HepG2 (cell line): ENCODE results near the gene HCK.

Source experiments
- CTCF ChIP-seq: sonication (generic); formaldehyde crosslinking; IDR thresholded peaks from 2 replicates; pipeline ENCODE4 v1.5.0; 2020; ENCODE audit warnings: mild to moderate bottlenecking, missing genetic modification reagents, moderate library complexity
- HMGXB4 ChIP-seq, 2 experiments: sonication (generic) in 1 of 2; formaldehyde crosslinking in 1 of 2; IDR thresholded peaks; 2 replicates each; pipeline versions ENCODE4 v1.4.0 to v1.6.1; 2018 to 2020; ENCODE audit warnings: missing genetic modification reagents in 2 of 2, borderline replicate concordance in 1 of 2, low read depth in 1 of 2, mild to moderate bottlenecking in 1 of 2, missing biosample characterization in 1 of 2
- SMC3 ChIP-seq: IDR thresholded peaks from 2 replicates; pipeline ENCODE4 v1.6.1; 2011; ENCODE audit warnings: low read length, improper control_type of control experiment
- ZNF883 ChIP-seq: sonication (generic); formaldehyde crosslinking; IDR thresholded peaks from 2 replicates; pipeline ENCODE4 v1.5.1; 2020; ENCODE audit warnings: mild to moderate bottlenecking, missing genetic modification reagents; ENCODE audit errors: not compliant biosample characterization

GRCh38 chr20:32089637-32090362 lies 37.8 kb downstream of the HCK start:
- no peak for TF ChIP-seq ZNF883 (CRISPR knock-in tag)
- TF ChIP-seq SMC3, result no peak
- no peak for TF ChIP-seq HMGXB4 (CRISPR knock-in tag; IDR thresholded peaks at IDR 0.05; ENCODE audit: borderline replicate concordance in 1 of 2, low read depth in 1 of 2)
- TF ChIP-seq CTCF, result no peak
